Dermis microvascular lymphatic vessel endothelial cell (primary cell): ENCODE measurements around the gene ABCC12. TPM values are rescaled to one million over a fixed set of nuclear protein-coding genes. Genes with fewer than 3 reads are reported as not detected.

Experiments
- total RNA-seq: library from RNA; depleted of rRNA; stranded (reverse); fragments of >200 nt; gene quantifications from 2 replicates; pipeline ENCODE4 v1.2.1, GENCODE V29; 2014

ABCC12 gene
- total RNA-seq, 1 donor from 2014 or later: not detected

Other genes with a start within 250 kb of the ABCC12 start
- 22.2 and 30.2 TPM in 2 replicates for gene LONP2, start 88.3 kb upstream of the ABCC12 start, total RNA-seq
- gene ABCC11, start 91.5 kb upstream of the ABCC12 start, total RNA-seq: not detected in 2 replicates
- 28.4 and 35.3 TPM in 2 replicates for gene SIAH1, start 229.4 kb upstream of the ABCC12 start, total RNA-seq